Mononuclear cell (primary cell): Measurements from ENCODE around the gene AXIN2. TPM values are rescaled to one million over a fixed set of nuclear protein-coding genes. Genes with fewer than 3 reads are reported as not detected.

Experiments
- H3K27me3 ChIP-seq: 2 replicates; pipeline ENCODE4 v1.6.0; 2011; ENCODE audit warnings: low read length, control low read depth; ENCODE audit not compliant: insufficient read depth
- H3K4me1 ChIP-seq: 2 replicates; pipeline ENCODE4 v1.5.1; 2011; ENCODE audit warnings: mild to moderate bottlenecking, low read length, control low read depth; ENCODE audit not compliant: insufficient read depth
- H3K4me3 ChIP-seq: 2 replicates; pipeline ENCODE4 v1.5.1; 2011; ENCODE audit warnings: mild to moderate bottlenecking, low read length, moderate library complexity
- H3K9me3 ChIP-seq: 2 replicates; pipeline ENCODE4 v1.5.1; 2011; ENCODE audit warnings: low read depth, mild to moderate bottlenecking, control low read depth, low read length
- total RNA-seq: library from RNA; depleted of rRNA; stranded (reverse); fragments of >200 nt; gene quantifications from one replicate; pipeline ENCODE4 v1.2.3, GENCODE V29; 2012

AXIN2 gene
- total RNA-seq, 1 donor, result 28.5 TPM

DNA sequence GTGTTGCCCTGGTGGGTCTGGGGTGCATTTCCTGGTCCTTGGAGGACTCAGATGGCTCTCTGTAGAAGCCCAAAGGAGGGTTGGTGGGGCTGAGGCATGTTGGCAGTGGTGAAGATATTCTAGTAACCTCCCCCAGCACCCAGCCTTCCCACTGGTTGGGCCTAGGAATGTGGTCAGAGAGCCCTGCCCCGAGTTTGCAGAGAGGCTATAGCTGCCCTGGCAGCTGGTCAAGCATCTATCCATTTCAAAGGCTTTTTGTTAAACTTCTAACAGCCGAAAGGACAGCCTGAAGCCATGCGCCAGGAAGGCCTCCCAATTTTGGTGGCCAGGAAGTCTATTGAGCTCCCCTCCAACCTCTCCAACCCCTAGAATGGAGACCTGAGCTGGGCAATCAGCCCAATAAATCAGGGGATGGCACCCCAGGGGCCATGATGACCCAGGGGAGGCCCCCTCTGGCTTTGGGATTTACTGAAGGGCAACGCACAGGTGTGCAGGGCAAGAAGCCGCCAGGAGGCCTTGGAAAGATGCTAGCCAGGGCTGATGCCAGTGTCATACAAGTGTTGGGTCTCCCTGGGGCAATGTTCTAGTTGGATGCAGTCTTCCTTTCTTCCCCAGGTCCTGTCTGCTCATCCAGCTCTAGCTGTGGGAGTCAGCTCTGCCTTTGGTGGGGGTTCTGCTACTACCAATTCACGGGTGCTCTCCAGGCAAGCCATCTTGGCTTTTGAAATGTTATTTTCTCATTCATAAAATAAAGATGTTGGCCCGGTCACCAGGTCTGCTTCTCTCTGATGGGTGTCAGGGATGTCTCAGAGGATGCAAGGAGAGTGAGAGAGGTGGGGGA, 30.9 kb upstream of the AXIN2 start:
- no peaks in the 10 kb centered on the region for H3K9me3 ChIP-seq
- H3K4me3 ChIP-seq, result no peak overlapping the region
- H3K27me3 ChIP-seq, result no peaks in the 10 kb centered on the region
- peaks cover 2% of the 10 kb centered on the region for H3K4me1 ChIP-seq

DNA sequence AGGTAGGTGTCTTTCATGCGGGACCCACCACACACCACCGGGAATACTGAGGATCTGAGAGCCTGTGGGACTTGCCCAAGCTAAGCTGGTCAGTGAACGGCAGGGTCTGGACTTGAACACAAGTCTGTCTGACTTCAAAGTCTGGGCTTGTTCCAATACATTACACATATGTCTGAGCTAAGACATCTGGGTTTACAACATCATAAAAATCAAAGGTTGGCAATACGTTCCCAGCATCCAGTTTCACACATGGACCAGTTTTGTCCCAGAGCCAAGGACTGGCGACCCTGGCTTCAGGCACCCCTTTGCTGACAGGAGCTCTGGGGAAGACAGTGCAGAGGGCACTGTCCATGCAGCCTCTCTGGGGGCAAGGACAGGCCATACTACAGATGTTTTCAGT, 27.9 kb upstream of the AXIN2 start:
- Histone ChIP-seq H3K4me1 (peaks cover 2% of the 10 kb centered on the region), H3K27me3 (no peaks in the 10 kb centered on the region), H3K4me3 (no peak overlapping the region), H3K9me3 (no peaks in the 10 kb centered on the region)

DNA sequence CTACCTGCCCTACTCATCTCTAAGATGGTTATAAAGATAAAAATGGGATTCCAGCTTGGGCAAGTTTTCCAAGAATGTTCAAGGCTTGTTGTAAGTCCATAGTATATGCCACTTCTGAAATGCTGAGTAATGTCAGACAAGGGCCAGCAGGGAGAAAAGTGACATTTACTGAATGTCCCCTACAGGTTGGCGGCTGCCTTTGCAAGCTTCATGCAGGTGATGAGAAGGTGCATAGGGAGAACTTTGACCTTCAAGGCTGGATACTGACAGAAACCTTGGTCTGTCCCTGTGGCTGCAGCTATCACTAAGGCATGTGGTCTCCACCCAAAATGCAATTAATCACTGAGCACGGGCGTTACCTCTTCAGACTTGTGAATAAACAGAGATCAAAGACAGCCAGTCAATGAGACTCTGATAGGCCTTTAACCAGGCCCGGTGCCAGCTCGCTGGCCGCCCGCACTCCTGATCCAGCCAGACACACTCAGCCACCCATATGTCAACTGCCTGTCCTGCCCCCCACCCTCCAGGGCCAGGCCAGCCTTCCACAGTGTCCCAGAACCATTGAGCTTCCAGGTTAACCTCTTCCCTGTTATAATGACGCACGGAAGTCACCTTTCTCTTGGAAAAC, 26.8 kb upstream of the AXIN2 start:
- Histone ChIP-seq H3K27me3 (no peaks in the 10 kb centered on the region), H3K4me3 (no peak overlapping the region), H3K9me3 (no peaks in the 10 kb centered on the region), H3K4me1 (no peaks in the 10 kb centered on the region)

GRCh38 chr17:65587534-65588180, 26.2 kb upstream of the AXIN2 start:
- Histone ChIP-seq H3K9me3 (no peaks in the 10 kb centered on the region), H3K27me3 (no peaks in the 10 kb centered on the region), H3K4me3 (no peak overlapping the region), H3K4me1 (no peaks in the 10 kb centered on the region)

GRCh38 chr17:65586899-65587298, 25.5 kb upstream of the AXIN2 start:
- Histone ChIP-seq H3K9me3 (no peaks in the 10 kb centered on the region), H3K4me3 (no peak overlapping the region), H3K4me1 (no peaks in the 10 kb centered on the region), H3K27me3 (no peaks in the 10 kb centered on the region)

DNA sequence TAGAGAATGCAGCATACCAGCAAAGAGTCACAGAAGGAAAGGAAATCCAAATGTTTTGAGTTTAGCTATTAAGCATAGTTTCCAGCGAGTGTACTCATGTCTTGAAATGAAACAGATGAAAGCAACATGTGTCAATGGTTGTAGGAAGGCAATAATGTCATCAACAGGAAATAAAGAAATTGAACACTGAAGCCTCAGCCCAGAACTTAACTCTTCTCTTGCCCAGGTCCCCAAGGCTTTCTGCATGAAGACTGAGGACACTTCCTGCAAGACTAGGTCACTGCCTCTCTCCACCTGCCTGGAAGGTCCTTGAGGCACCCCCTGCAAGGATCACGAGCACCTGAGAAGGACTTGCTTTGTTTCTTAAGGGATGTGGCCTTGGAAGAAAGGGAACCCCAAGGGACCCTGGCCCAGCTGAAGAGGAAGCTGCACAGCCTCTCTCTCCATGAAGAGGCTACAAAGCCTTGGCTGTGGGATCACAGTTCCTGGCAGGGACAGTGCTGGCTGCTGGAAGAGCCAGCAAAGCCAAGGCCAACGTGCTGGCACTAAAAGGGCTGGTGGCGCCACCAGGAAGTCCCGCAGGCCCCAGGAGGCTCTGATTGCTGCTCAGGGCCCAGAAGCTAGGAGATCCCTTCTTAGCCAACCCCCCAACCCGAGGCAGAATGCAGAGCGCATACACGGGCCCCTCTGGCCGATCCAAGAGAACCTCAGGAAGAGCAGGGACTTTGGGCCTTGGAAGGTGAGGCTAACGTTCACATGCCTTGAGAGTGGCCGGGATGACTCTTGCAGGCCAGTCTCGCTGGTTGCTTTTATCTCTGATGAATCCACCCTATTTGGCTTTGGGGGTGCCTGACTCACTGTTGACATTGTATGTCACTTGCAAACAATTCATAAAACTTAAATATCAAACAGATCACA, 23.4 kb upstream of the AXIN2 start:
- Histone ChIP-seq H3K9me3 (no peaks in the 10 kb centered on the region), H3K27me3 (no peaks in the 10 kb centered on the region), H3K4me3 (no peak overlapping the region), H3K4me1 (no peaks in the 10 kb centered on the region)

- no peaks in the 10 kb centered on the region for H3K4me1 ChIP-seq
- no peak overlapping the region for H3K4me3 ChIP-seq
- H3K27me3 ChIP-seq, result no peaks in the 10 kb centered on the region
- no peaks in the 10 kb centered on the region for H3K9me3 ChIP-seq
Measured at GRCh38 chr17:65583921-65584603, 22.6 kb upstream of the AXIN2 start.

GRCh38 chr17:65576939-65577338, 15.5 kb upstream of the AXIN2 start:
- Histone ChIP-seq H3K4me1 (no peaks in the 10 kb centered on the region), H3K4me3 (no peak overlapping the region), H3K27me3 (no peaks in the 10 kb centered on the region), H3K9me3 (no peaks in the 10 kb centered on the region)

DNA sequence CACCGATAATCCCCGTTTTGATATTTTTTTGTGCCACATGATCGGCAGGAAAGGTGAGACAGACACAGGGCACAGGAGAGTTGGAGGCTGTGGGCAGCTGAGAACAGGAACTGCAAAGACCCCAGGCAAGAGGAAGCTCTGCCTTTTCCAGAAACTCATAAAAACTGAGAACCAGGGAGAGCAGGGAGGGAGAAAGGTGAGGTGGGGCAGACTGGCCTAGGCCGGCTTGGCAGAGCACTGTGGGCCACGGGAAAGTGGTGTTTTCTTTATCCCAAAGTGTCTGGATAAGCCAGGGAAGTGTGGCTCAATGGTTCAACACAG, 11.8 kb upstream of the AXIN2 start:
- Histone ChIP-seq H3K4me1 (no peaks in the 10 kb centered on the region), H3K4me3 (no peak overlapping the region), H3K9me3 (no peaks in the 10 kb centered on the region), H3K27me3 (no peaks in the 10 kb centered on the region)

GRCh38 chr17:65572581-65573281, 11.3 kb upstream of the AXIN2 start:
- no peaks in the 10 kb centered on the region for H3K9me3 ChIP-seq
- no peaks in the 10 kb centered on the region for H3K4me1 ChIP-seq
- no peak overlapping the region for H3K4me3 ChIP-seq
- no peaks in the 10 kb centered on the region for H3K27me3 ChIP-seq

- Histone ChIP-seq H3K9me3 (no peaks in the 10 kb centered on the region), H3K27me3 (no peaks in the 10 kb centered on the region), H3K4me3 (no peak overlapping the region), H3K4me1 (no peaks in the 10 kb centered on the region)
Measured at GRCh38 chr17:65572186-65572580, 10.7 kb upstream of the AXIN2 start.

GRCh38 chr17:65568918-65569317, 7.5 kb upstream of the AXIN2 start:
- no peak overlapping the region for H3K4me3 ChIP-seq
- H3K9me3 ChIP-seq, result no peaks in the 10 kb centered on the region
- no peaks in the 10 kb centered on the region for H3K4me1 ChIP-seq
- H3K27me3 ChIP-seq, result no peaks in the 10 kb centered on the region

DNA sequence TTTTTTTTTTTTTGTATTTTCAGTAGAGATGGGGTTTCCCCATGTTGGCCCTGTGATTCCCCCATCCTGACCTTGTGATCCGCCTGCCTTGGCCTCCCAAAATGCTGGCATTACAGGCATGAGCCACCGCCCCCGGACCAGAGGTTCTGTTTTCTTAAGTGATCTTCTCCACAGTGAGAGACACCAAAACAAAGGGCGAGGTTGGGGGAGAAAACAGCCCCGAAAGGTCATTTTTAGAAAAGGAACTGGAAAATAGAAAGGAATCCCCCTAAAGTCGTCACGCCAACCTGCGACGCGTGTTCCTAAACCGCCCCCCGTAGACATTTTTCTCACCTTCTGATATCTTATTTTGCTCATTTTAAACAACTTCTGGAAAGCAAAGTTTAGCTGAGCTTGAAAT, 6.1 kb upstream of the AXIN2 start:
- Histone ChIP-seq H3K27me3 (peaks cover under 1% of the 10 kb centered on the region), H3K9me3 (no peaks in the 10 kb centered on the region), H3K4me3 (no peak overlapping the region), H3K4me1 (no peaks in the 10 kb centered on the region)

GRCh38 chr17:65565559-65565958, 4.1 kb upstream of the AXIN2 start:
- Histone ChIP-seq H3K4me3 (no peak overlapping the region), H3K27me3 (peaks cover 10% of the 10 kb centered on the region), H3K4me1 (peaks cover 4% of the 10 kb centered on the region), H3K9me3 (no peaks in the 10 kb centered on the region)
